K562 (cell line): ENCODE measurements around the gene NOP16. TPM values are rescaled to one million over a fixed set of nuclear protein-coding genes. Genes with fewer than 3 reads are reported as not detected.
A peak's percentile ranks its signal among the peaks of the same experiment; 100 is the strongest.

Experiments used
- ARID1B ChIP-seq: fragments of 450-650 bp; IDR thresholded peaks from 2 replicates; pipeline ENCODE4 v1.6.1; 2016; ENCODE audit warnings: antibody characterized with exemption, mild to moderate bottlenecking, inconsistent platforms
- CHCHD3 ChIP-seq: fragments of 250-450 bp; sonication (Bioruptor Pico); IDR thresholded peaks from 2 replicates; pipeline ENCODE4 v2.1.2; 2022; ENCODE audit warnings: mild to moderate bottlenecking
- EZH2 ChIP-seq: IDR thresholded peaks from 2 replicates; pipeline ENCODE4 v1.6.1; 2012; ENCODE audit warnings: low read depth, mild to moderate bottlenecking, inconsistent platforms, low read length, borderline replicate concordance
- FOSL1 ChIP-seq: fragments of 200-800 bp; sonication (Bioruptor generic); conservative IDR thresholded peaks from 2 replicates; pipeline ENCODE4 v1.6.1; 2016; ENCODE audit warnings: missing genetic modification characterization, missing compliant biosample characterization
- FOXM1 ChIP-seq, 2 experiments: fragments of 450-650 bp in 1 of 2; sonication (generic) in 1 of 2; formaldehyde crosslinking in 1 of 2; IDR thresholded peaks; 2 replicates each; pipeline versions ENCODE4 v1.6.1 to v1.9.0; 2017 to 2022; ENCODE audit warnings: low read depth in 2 of 2, mild to moderate bottlenecking in 2 of 2, missing genetic modification reagents in 1 of 2, moderate library complexity in 1 of 2
- GTF2A2 ChIP-seq: IDR thresholded peaks from 2 replicates; pipeline ENCODE4 v1.6.1; 2016; ENCODE audit warnings: mild to moderate bottlenecking, missing genetic modification characterization, missing compliant biosample characterization
- HDAC1 ChIP-seq, 2 experiments: fragments of 450-650 bp; IDR thresholded peaks; 2 replicates each; pipeline ENCODE4 v1.6.1; 2016 to 2017; ENCODE audit warnings: inconsistent platforms in 1 of 2, mild to moderate bottlenecking in 1 of 2, moderate library complexity in 1 of 2
- HOMEZ ChIP-seq: fragments of 250-450 bp; sonication (Bioruptor Pico); IDR thresholded peaks from 2 replicates; pipeline ENCODE4 v1.4.0; 2020; ENCODE audit warnings: mild to moderate bottlenecking, moderate library complexity
- JUND ChIP-seq, 2 experiments: IDR thresholded peaks; 2 replicates in 1 of 2; 3 replicates in 1 of 2; pipeline ENCODE4 v1.6.1; 2011; ENCODE audit warnings: borderline replicate concordance in 2 of 2, low read depth in 2 of 2, low read length in 2 of 2, improper control_type of control experiment in 1 of 2, missing biosample characterization in 1 of 2, missing genetic modification characterization in 1 of 2, missing genetic modification reagents in 1 of 2
- KDM2B ChIP-seq: fragments of 250-450 bp; sonication (Bioruptor Pico); IDR thresholded peaks from 2 replicates; pipeline ENCODE4 v1.8.0; 2021; ENCODE audit warnings: mild to moderate bottlenecking, moderate library complexity
- KLF10 ChIP-seq: fragments of 250-450 bp; sonication (Bioruptor Pico); IDR thresholded peaks from 2 replicates; pipeline ENCODE4 v1.6.1; 2021; ENCODE audit warnings: matching md5 sums
- MEF2D ChIP-seq: conservative IDR thresholded peaks from 2 replicates; pipeline ENCODE4 v1.6.1; 2016; ENCODE audit warnings: low read depth, missing genetic modification characterization, missing compliant biosample characterization
- NCOR1 ChIP-seq: fragments of 450-650 bp; IDR thresholded peaks from 2 replicates; pipeline ENCODE4 v1.6.1; 2016; ENCODE audit warnings: mild to moderate bottlenecking, moderate library complexity
- NR0B1 ChIP-seq: fragments of 450-650 bp; IDR thresholded peaks from one replicate; pipeline ENCODE4 v1.6.1; 2018; ENCODE audit warnings: mild to moderate bottlenecking, moderate library complexity; ENCODE audit not compliant: partially characterized antibody
- POLR2AphosphoS2 ChIP-seq: IDR thresholded peaks from 2 replicates; pipeline ENCODE4 v1.6.1; 2012; ENCODE audit warnings: low read length, improper control_type of control experiment
- POLR2B ChIP-seq: fragments of 450-650 bp; IDR thresholded peaks from 2 replicates; pipeline ENCODE4 v1.6.1; 2018; ENCODE audit warnings: low read depth; ENCODE audit not compliant: partially characterized antibody
- RBFOX2 ChIP-seq: fragments of 200-400 bp; formaldehyde crosslinking; IDR thresholded peaks from 2 replicates; pipeline ENCODE4 v1.6.1; 2017; ENCODE audit warnings: low read depth, mild to moderate bottlenecking, low read length, moderate library complexity
- RCOR1 ChIP-seq, 2 experiments: IDR thresholded peaks; 2 replicates each; pipeline ENCODE4 v1.6.1; 2012; ENCODE audit warnings: low read depth in 2 of 2, low read length in 2 of 2, borderline replicate concordance in 1 of 2, improper control_type of control experiment in 1 of 2
- ZBTB12 ChIP-seq: fragments of 250-450 bp; sonication (Bioruptor Pico); IDR thresholded peaks from 2 replicates; pipeline ENCODE4 v1.4.0; 2020
- ZBTB8A ChIP-seq: fragments of 450-650 bp; IDR thresholded peaks from 2 replicates; pipeline ENCODE4 v1.6.1; 2018; ENCODE audit warnings: mild to moderate bottlenecking, moderate library complexity; ENCODE audit not compliant: partially characterized antibody
- ZEB2 ChIP-seq: fragments of 450-650 bp; IDR thresholded peaks from 2 replicates; pipeline ENCODE4 v1.6.1; 2016
- ZKSCAN3 ChIP-seq: fragments of 250-450 bp; sonication (Bioruptor Pico); IDR thresholded peaks from 2 replicates; pipeline ENCODE4 v1.4.0; 2020
- ZNF41 ChIP-seq: fragments of 250-450 bp; sonication (Bioruptor Pico); conservative IDR thresholded peaks from 2 replicates; pipeline ENCODE4 v1.4.0; 2020; ENCODE audit warnings: mild to moderate bottlenecking
- polyA plus RNA-seq, 8 experiments: library from polyadenylated mRNA; depleted of rRNA in 4 of 8; stranded (reverse) in 5 of 8; unstranded in 3 of 8; fragments of >200 nt; fragmentation: Nextera tagmentation in 2 of 8; fragmentation: Illumina TruSeq in 1 of 8; extraction: Ambion mirVana in 2 of 8; extraction: Trizol in 1 of 8; gene quantifications; 2 replicates each; pipeline versions ENCODE4 v1.2.1 to v1.2.3, GENCODE V29; 2011 to 2014; ENCODE audit warnings: inconsistent platforms in 1 of 8, missing spikeins in 1 of 8
- total RNA-seq, 7 experiments: library from RNA; depleted of rRNA in 6 of 7; stranded (reverse); fragments of >200 nt in 6 of 7; fragmentation: Illumina TruSeq in 2 of 7; extraction: Trizol in 2 of 7; gene quantifications; 2 replicates each; pipeline versions ENCODE4 v1.2.1 to v1.2.3, GENCODE V29; 2011 to 2021; ENCODE audit warnings: low replicate concordance in 1 of 7

NOP16 gene
- total and polyA plus RNA-seq, 9 of the 15 experiments (the other 6 are each of a cell fraction or from before 2014, with no cell fraction given) = 92.5 to 342 (median 148) TPM

GRCh38 chr5:176341325-176342157, 46.9 kb downstream of the NOP16 start (continued):
- peak; percentile 39; the same call in 1 of the 2 replicates for TF ChIP-seq ZEB2
- no peak for TF ChIP-seq ZBTB8A
- TF ChIP-seq GTF2A2 = no peak
- TF ChIP-seq FOSL1 = no peak
- TF ChIP-seq HDAC1 (IDR thresholded peaks at IDR 0.05) = no peak
- TF ChIP-seq ARID1B = peak; percentile 63
- no peak for TF ChIP-seq ZBTB12 (CRISPR knock-in tag)
- peak; percentile 30; the same call in 1 of the 2 replicates for TF ChIP-seq NCOR1
- no peak for TF ChIP-seq NR0B1
- no peak for TF ChIP-seq POLR2B
- no peak for TF ChIP-seq CHCHD3 (CRISPR knock-in tag)
- TF ChIP-seq JUND (IDR thresholded peaks at IDR 0.05; ENCODE audit: borderline replicate concordance, low read depth, low read length) = no peak
- no peak; the same call in 2 of the 3 replicates for TF ChIP-seq JUND (tag; IDR thresholded peaks at IDR 0.05; ENCODE audit: borderline replicate concordance, low read depth, low read length)
- no peak for TF ChIP-seq EZH2
- TF ChIP-seq KDM2B (CRISPR knock-in tag) = no peak
- TF ChIP-seq KLF10 = no peak
- no peak for TF ChIP-seq HOMEZ
- TF ChIP-seq ZKSCAN3 (CRISPR knock-in tag) = no peak
- no peak for TF ChIP-seq MEF2D (tag)
- no peak for TF ChIP-seq POLR2AphosphoS2
- TF ChIP-seq FOXM1 (IDR thresholded peaks at IDR 0.05; ENCODE audit: low read depth) = no peak
- no peak for TF ChIP-seq FOXM1 (CRISPR knock-in tag; IDR thresholded peaks at IDR 0.05; ENCODE audit: low read depth)
- peak in 1 of 2 experiments; percentile 36; a peak in 1 of 4 replicates for TF ChIP-seq RCOR1 (IDR thresholded peaks at IDR 0.05; ENCODE audit: borderline replicate concordance in 1 of 2, low read depth in 2 of 2, low read length in 2 of 2)
- TF ChIP-seq ZNF41 = no peak
- no peak for TF ChIP-seq RBFOX2
